DOHH2 (cell line): ENCODE data around the gene TMEM253.

Experiments used
- H3F3A ChIP-seq: fragments of 200-600 bp; sonication (generic), shearing (Covaris generic); 2 replicates; pipeline ENCODE4 v1.6.0; 2016; ENCODE audit warnings: antibody characterized with exemption, mild to moderate bottlenecking; ENCODE audit not compliant: control insufficient read depth, insufficient read depth
- H3K27ac ChIP-seq: fragments of 200-600 bp; sonication (generic); 2 replicates; pipeline ENCODE4 v1.5.1; 2014; ENCODE audit warnings: low read depth, mild to moderate bottlenecking, low read length, moderate library complexity
- H3K27me3 ChIP-seq: fragments of 200-600 bp; sonication (generic); 2 replicates; pipeline ENCODE4 v1.6.1; 2014; ENCODE audit warnings: mild to moderate bottlenecking, low read length, mixed read lengths; ENCODE audit not compliant: control insufficient read depth
- H3K36me3 ChIP-seq: fragments of 200-600 bp; sonication (generic); 2 replicates; pipeline ENCODE4 v1.6.1; 2014; ENCODE audit warnings: mild to moderate bottlenecking, low read length, moderate library complexity, mixed read lengths; ENCODE audit not compliant: control insufficient read depth
- H3K4me1 ChIP-seq: fragments of 200-600 bp; sonication (generic); 2 replicates; pipeline ENCODE4 v1.6.1; 2014; ENCODE audit warnings: mild to moderate bottlenecking, low read length, mixed read lengths; ENCODE audit not compliant: control insufficient read depth
- H3K4me2 ChIP-seq: fragments of 200-600 bp; sonication (generic); 2 replicates; pipeline ENCODE4 v1.6.0; 2014; ENCODE audit warnings: mild to moderate bottlenecking, low read length, moderate library complexity
- H3K4me3 ChIP-seq: fragments of 200-600 bp; sonication (generic); 2 replicates; pipeline ENCODE4 v1.5.1; 2014; ENCODE audit warnings: mild to moderate bottlenecking, low read length, mixed read lengths
- H3K79me2 ChIP-seq: fragments of 200-600 bp; sonication (generic); 2 replicates; pipeline ENCODE4 v1.6.1; 2014; ENCODE audit warnings: mild to moderate bottlenecking, low read length, mixed read lengths; ENCODE audit not compliant: control insufficient read depth
- H3K9me2 ChIP-seq: fragments of 200-600 bp; sonication (generic); replicated peaks from 2 replicates; pipeline ENCODE4 v1.6.1; 2014; ENCODE audit warnings: mild to moderate bottlenecking, low read length, mixed read lengths; ENCODE audit not compliant: control insufficient read depth
- H3K9me3 ChIP-seq: fragments of 200-600 bp; sonication (generic); 2 replicates; pipeline ENCODE4 v1.6.1; 2014; ENCODE audit warnings: antibody characterized with exemption, low read length, mixed read lengths; ENCODE audit not compliant: control insufficient read depth, insufficient read depth
- H4K20me1 ChIP-seq: fragments of 200-600 bp; sonication (generic); 2 replicates; pipeline ENCODE4 v1.6.0; 2014; ENCODE audit warnings: low read depth, mild to moderate bottlenecking, antibody characterized with exemption, low read length, moderate library complexity; ENCODE audit not compliant: control insufficient read depth, insufficient read depth
- EZH2phosphoT487 ChIP-seq: fragments of 200-600 bp; sonication (generic); IDR thresholded peaks from 2 replicates; pipeline ENCODE4 v1.6.1; 2017; ENCODE audit warnings: borderline replicate concordance, mild to moderate bottlenecking, antibody characterized with exemption, low read length, moderate library complexity, mixed read lengths
- TF ChIP-seq, protein P1 (sequence below): fragments of 200-600 bp; sonication (generic); IDR thresholded peaks from one replicate; pipeline ENCODE4 v1.5.1; 2014; ENCODE audit warnings: antibody characterized with exemption, mild to moderate bottlenecking, low read depth, low read length; ENCODE audit not compliant: poor library complexity, severe bottlenecking

Gene TMEM253

GRCh38 chr14:21084396-21084795, 16.5 kb upstream of the TMEM253 start:
- Histone ChIP-seq H3K4me1 (peaks cover 6% of the 10 kb centered on the region), H3K9me3 (no peaks in the 10 kb centered on the region), H3K79me2 (no peaks in the 10 kb centered on the region), H3K4me2 (no peak overlapping the region), H3K27ac (no peak overlapping the region), H4K20me1 (peaks cover 2% of the 10 kb centered on the region; the same call in 1 of the 2 replicates), H3K36me3 (no peaks in the 10 kb centered on the region), H3K9me2 (no peaks in the 10 kb centered on the region), H3K27me3 (peaks cover 3% of the 10 kb centered on the region; the same call in 1 of the 2 replicates), H3K4me3 (no peak overlapping the region), H3F3A (no peaks in the 10 kb centered on the region)
- TF ChIP-seq, protein P1, sequence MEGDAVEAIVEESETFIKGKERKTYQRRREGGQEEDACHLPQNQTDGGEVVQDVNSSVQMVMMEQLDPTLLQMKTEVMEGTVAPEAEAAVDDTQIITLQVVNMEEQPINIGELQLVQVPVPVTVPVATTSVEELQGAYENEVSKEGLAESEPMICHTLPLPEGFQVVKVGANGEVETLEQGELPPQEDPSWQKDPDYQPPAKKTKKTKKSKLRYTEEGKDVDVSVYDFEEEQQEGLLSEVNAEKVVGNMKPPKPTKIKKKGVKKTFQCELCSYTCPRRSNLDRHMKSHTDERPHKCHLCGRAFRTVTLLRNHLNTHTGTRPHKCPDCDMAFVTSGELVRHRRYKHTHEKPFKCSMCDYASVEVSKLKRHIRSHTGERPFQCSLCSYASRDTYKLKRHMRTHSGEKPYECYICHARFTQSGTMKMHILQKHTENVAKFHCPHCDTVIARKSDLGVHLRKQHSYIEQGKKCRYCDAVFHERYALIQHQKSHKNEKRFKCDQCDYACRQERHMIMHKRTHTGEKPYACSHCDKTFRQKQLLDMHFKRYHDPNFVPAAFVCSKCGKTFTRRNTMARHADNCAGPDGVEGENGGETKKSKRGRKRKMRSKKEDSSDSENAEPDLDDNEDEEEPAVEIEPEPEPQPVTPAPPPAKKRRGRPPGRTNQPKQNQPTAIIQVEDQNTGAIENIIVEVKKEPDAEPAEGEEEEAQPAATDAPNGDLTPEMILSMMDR: no peak
- no peak for TF ChIP-seq EZH2phosphoT487

GRCh38 chr14:21084998-21085853, 15.6 kb upstream of the TMEM253 start:
- H3K9me2 ChIP-seq: no peaks in the 10 kb centered on the region
- no peaks in the 10 kb centered on the region for H3F3A ChIP-seq
- no peak overlapping the region for H3K27ac ChIP-seq
- H3K79me2 ChIP-seq: no peaks in the 10 kb centered on the region
- no peaks in the 10 kb centered on the region for H3K36me3 ChIP-seq
- H3K27me3 ChIP-seq: no peaks in the 10 kb centered on the region
- no peaks in the 10 kb centered on the region for H3K9me3 ChIP-seq
- H3K4me1 ChIP-seq: peaks cover 6% of the 10 kb centered on the region
- TF ChIP-seq EZH2phosphoT487: no peak
- peaks cover 2% of the 10 kb centered on the region; the same call in 1 of the 2 replicates for H4K20me1 ChIP-seq
- no peak overlapping the region for H3K4me3 ChIP-seq
- no peak overlapping the region for H3K4me2 ChIP-seq

DNA sequence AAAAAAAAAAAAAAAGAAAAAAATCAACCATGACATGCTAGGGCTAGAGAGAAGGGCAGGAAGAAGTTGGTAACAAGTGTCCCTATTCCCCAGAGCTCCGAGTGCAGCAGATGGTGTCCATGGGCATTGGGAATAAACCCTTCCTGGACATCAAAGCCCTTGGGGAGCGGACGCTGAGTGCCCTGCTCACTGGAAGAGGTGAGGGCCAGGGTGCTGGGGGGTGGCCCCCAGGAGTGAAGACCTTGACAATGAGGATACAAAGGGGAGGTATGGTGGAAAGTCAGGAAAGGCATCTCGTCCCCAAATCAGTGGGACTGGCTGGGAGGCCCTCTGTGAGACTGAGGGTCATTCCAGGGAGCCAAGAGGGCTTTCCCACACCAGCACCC, 14.0 kb upstream of the TMEM253 start:
- Histone ChIP-seq H3K4me2 (no peak overlapping the region), H4K20me1 (peaks cover 2% of the 10 kb centered on the region; the same call in 1 of the 2 replicates), H3K36me3 (no peaks in the 10 kb centered on the region), H3K4me1 (peaks cover 6% of the 10 kb centered on the region), H3K79me2 (no peaks in the 10 kb centered on the region), H3K27me3 (no peaks in the 10 kb centered on the region), H3K9me2 (no peaks in the 10 kb centered on the region), H3K27ac (no peak overlapping the region), H3K9me3 (no peaks in the 10 kb centered on the region), H3K4me3 (no peak overlapping the region), H3F3A (no peaks in the 10 kb centered on the region)
- no peak for TF ChIP-seq EZH2phosphoT487
- TF ChIP-seq, protein P1: no peak

GRCh38 chr14:21087294-21088091, 13.4 kb upstream of the TMEM253 start:
- H3K27ac ChIP-seq: no peak overlapping the region
- H3K36me3 ChIP-seq: 0 out of 2 replicates have a peak, but pooled peaks cover 3% of the 10 kb centered on the region
- no peaks in the 10 kb centered on the region for H3K9me2 ChIP-seq
- no peaks in the 10 kb centered on the region for H3K9me3 ChIP-seq
- no peak overlapping the region for H3K4me2 ChIP-seq
- peaks cover 2% of the 10 kb centered on the region; the same call in 1 of the 2 replicates for H4K20me1 ChIP-seq
- peaks cover 9% of the 10 kb centered on the region for H3K4me1 ChIP-seq
- H3K4me3 ChIP-seq: no peak overlapping the region
- H3K79me2 ChIP-seq: no peaks in the 10 kb centered on the region
- H3F3A ChIP-seq: no peaks in the 10 kb centered on the region
- TF ChIP-seq, protein P1: no peak
- H3K27me3 ChIP-seq: no peaks in the 10 kb centered on the region
